ENCODE data around the gene SIGLEC15.

Gene SIGLEC15

DNA sequence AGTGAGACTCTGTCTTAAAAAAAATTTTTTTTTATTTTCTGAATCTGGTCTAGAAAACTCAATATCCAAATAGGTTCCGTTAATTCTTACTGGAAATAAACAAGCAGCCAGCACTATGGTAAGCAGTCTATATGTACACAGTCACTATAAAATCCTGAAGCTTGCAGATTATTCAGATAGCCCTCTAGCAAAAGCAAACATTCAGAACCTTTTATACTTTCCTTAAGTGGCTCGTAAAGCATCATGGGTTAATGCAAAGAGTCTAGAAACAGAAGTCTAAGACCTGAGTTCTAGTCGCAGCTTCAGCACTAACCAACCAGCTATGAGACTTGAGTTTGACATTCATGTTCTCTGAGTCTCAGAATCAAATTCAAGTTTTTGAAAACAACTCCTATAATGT lies 51.9 kb downstream of the SIGLEC15 start:
- H3K4me3 ChIP-seq (ENCODE audit: low read depth, low read length), result no peak overlapping the region
- no peak for TF ChIP-seq CTCF (IDR thresholded peaks at IDR 0.05; ENCODE audit: insufficient read depth, low read depth, low read length, missing control alignments)
- no peak for DNase-seq (ENCODE audit: low read depth)

- DNase-seq (ENCODE audit: low read depth), result peak; percentile 70
- peak; percentile 99 for TF ChIP-seq CTCF (IDR thresholded peaks at IDR 0.05; ENCODE audit: insufficient read depth, low read depth, low read length, missing control alignments)
- H3K4me3 ChIP-seq (ENCODE audit: low read depth, low read length), result no peak overlapping the region
Measured at GRCh38 chr18:45879681-45880655, 54.5 kb downstream of the SIGLEC15 start.

GRCh38 chr18:45880876-45881558 lies 55.5 kb downstream of the SIGLEC15 start:
- no peak for TF ChIP-seq CTCF (IDR thresholded peaks at IDR 0.05; ENCODE audit: insufficient read depth, low read depth, low read length, missing control alignments)
- no peak overlapping the region for H3K4me3 ChIP-seq (ENCODE audit: low read depth, low read length)
- no peak for DNase-seq (ENCODE audit: low read depth)

GRCh38 chr18:45887585-45887984 lies 62.1 kb downstream of the SIGLEC15 start:
- TF ChIP-seq CTCF (IDR thresholded peaks at IDR 0.05; ENCODE audit: insufficient read depth, low read depth, low read length, missing control alignments), result no peak
- no peak overlapping the region for H3K4me3 ChIP-seq (ENCODE audit: low read depth, low read length)
- DNase-seq (ENCODE audit: low read depth), result no peak

GRCh38 chr18:45889419-45890064 lies 64.1 kb downstream of the SIGLEC15 start:
- no peak for DNase-seq (ENCODE audit: low read depth)
- H3K4me3 ChIP-seq (ENCODE audit: low read depth, low read length), result no peak overlapping the region
- no peak for TF ChIP-seq CTCF (IDR thresholded peaks at IDR 0.05; ENCODE audit: insufficient read depth, low read depth, low read length, missing control alignments)

DNA sequence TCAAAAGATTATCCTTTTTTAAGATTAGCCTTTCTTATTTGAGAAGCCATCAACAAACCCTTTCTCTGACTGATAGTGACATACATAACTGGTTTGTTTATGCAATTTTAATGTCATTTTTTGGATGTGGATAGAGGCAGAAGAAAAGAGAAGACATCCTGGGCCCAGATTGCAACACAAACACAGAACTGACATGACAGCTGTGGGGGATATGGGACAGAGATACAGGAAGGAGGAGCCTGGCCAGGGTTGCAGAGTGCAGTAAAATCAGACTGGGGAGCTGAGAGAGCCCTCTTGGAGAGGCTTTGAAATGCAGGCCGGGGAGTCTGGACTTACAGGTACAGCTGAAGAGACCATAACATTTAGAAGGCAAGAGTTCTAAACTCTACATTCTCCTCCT lies 65.1 kb downstream of the SIGLEC15 start:
- H3K4me3 ChIP-seq (ENCODE audit: low read depth, low read length), result no peak overlapping the region
- no peak for DNase-seq (ENCODE audit: low read depth)
- TF ChIP-seq CTCF (IDR thresholded peaks at IDR 0.05; ENCODE audit: insufficient read depth, low read depth, low read length, missing control alignments), result no peak

All from GM12865 (cell line).